ENCODE results near the gene SERAC1. TPM values are rescaled to one million over a fixed set of nuclear protein-coding genes. Genes with fewer than 3 reads are reported as not detected.

Gene SERAC1
- total RNA-seq, 1 donor from 2014 or later: 17.1 TPM

GRCh38 chr6:158109748-158110147, 58.3 kb downstream of the SERAC1 start:
- DNase-seq (ENCODE audit: low spot score): no peak
- H3K4me1 Mint-ChIP-seq (ENCODE audit: low read depth): no peaks in the 10 kb centered on the region
- no peak overlapping the region for H3K4me3 Mint-ChIP-seq (ENCODE audit: unreplicated experiment)
- no peaks in the 10 kb centered on the region for H3K27me3 Mint-ChIP-seq (ENCODE audit: low read depth)
- TF ChIP-seq CTCF (IDR thresholded peaks at IDR 0.05): no peak
- H3K9me3 Mint-ChIP-seq (ENCODE audit: low read depth): peaks cover 3% of the 10 kb centered on the region
- no peak overlapping the region for H3K27ac Mint-ChIP-seq (ENCODE audit: unreplicated experiment)
- H3K36me3 Mint-ChIP-seq (ENCODE audit: low read depth): peaks cover 27% of the 10 kb centered on the region

DNA sequence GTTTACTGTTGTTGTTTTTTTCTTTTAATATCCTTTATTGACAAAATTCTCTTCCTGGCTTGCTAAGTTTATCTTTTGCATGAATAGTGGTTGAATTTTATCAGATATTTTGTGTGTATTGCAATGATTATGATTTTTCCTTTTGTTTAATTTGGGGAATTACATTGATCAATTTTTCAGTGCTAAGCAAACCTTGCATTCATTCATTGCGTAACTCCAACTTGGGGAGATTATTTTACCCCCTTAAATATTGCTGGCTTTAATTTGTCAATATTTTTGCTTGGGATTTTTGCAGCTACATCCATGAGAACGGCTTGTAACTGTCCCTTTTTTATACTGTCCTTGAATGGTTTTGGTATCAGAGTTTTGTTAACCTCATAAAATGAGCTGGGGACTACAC, 63.4 kb downstream of the SERAC1 start:
- H3K36me3 Mint-ChIP-seq (ENCODE audit: low read depth): peaks cover 13% of the 10 kb centered on the region
- no peak overlapping the region for H3K27ac Mint-ChIP-seq (ENCODE audit: unreplicated experiment)
- no peak for TF ChIP-seq CTCF (IDR thresholded peaks at IDR 0.05)
- DNase-seq (ENCODE audit: low spot score): no peak
- no peaks in the 10 kb centered on the region for H3K4me1 Mint-ChIP-seq (ENCODE audit: low read depth)
- H3K9me3 Mint-ChIP-seq (ENCODE audit: low read depth): peaks cover 6% of the 10 kb centered on the region
- no peaks in the 10 kb centered on the region for H3K27me3 Mint-ChIP-seq (ENCODE audit: low read depth)
- H3K4me3 Mint-ChIP-seq (ENCODE audit: unreplicated experiment): no peak overlapping the region

DNA sequence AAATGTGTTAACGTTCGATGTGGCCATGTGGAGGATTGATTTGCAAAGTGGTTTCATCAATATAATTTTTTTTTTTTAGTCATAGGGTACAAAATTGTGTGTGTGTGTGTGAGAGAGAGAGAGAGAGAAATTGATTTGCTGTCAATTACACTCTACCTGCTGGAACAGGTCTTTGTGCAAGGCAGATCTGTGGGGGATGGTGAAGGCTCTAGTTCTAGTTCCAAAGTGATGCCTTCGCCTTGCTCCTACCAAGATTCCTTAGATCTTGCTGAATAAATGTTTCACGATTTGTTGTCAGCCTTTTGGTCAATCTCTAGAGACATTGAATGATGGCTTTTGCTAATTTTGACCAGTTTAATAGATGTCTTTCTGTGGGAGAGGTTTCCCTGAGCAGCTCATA, 64.8 kb downstream of the SERAC1 start:
- H3K4me1 Mint-ChIP-seq (ENCODE audit: low read depth): no peaks in the 10 kb centered on the region
- H3K9me3 Mint-ChIP-seq (ENCODE audit: low read depth): peaks cover 6% of the 10 kb centered on the region
- no peak for DNase-seq (ENCODE audit: low spot score)
- H3K27me3 Mint-ChIP-seq (ENCODE audit: low read depth): no peaks in the 10 kb centered on the region
- no peak overlapping the region for H3K4me3 Mint-ChIP-seq (ENCODE audit: unreplicated experiment)
- no peak for TF ChIP-seq CTCF (IDR thresholded peaks at IDR 0.05)
- H3K36me3 Mint-ChIP-seq (ENCODE audit: low read depth): peaks cover 9% of the 10 kb centered on the region
- no peak overlapping the region for H3K27ac Mint-ChIP-seq (ENCODE audit: unreplicated experiment)

- no peaks in the 10 kb centered on the region for H3K4me1 Mint-ChIP-seq (ENCODE audit: low read depth)
- H3K36me3 Mint-ChIP-seq (ENCODE audit: low read depth): peaks cover 29% of the 10 kb centered on the region
- no peak for DNase-seq (ENCODE audit: low spot score)
- H3K4me3 Mint-ChIP-seq (ENCODE audit: unreplicated experiment): no peak overlapping the region
- H3K27ac Mint-ChIP-seq (ENCODE audit: unreplicated experiment): no peak overlapping the region
- no peak for TF ChIP-seq CTCF (IDR thresholded peaks at IDR 0.05)
- H3K27me3 Mint-ChIP-seq (ENCODE audit: low read depth): no peaks in the 10 kb centered on the region
- H3K9me3 Mint-ChIP-seq (ENCODE audit: low read depth): no peaks in the 10 kb centered on the region
Measured at GRCh38 chr6:158095671-158096070, 72.4 kb downstream of the SERAC1 start.

DNA sequence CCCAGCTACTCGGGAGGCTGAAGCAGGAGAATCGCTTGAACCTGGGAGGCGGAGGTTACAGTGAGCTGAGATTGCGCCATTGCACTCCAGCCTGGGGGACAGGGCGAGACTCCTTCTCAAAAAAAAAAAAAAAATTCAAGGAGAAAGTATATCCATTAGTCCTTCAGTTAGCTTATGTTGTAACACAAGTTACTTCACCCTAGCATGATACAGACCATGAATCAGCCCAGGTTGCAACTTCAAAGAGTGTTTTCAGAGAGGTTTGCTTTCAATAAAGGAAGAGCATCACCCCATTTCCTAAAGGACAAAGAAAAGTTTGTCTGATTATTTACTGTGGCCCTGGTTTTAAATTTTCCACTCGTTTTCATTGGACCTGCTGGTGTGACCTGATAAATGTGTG, 73.0 kb downstream of the SERAC1 start:
- no peak overlapping the region for H3K27ac Mint-ChIP-seq (ENCODE audit: unreplicated experiment)
- peaks cover 4% of the 10 kb centered on the region for H3K4me1 Mint-ChIP-seq (ENCODE audit: low read depth)
- no peak for DNase-seq (ENCODE audit: low spot score)
- no peak for TF ChIP-seq CTCF (IDR thresholded peaks at IDR 0.05)
- no peaks in the 10 kb centered on the region for H3K27me3 Mint-ChIP-seq (ENCODE audit: low read depth)
- peaks cover 32% of the 10 kb centered on the region for H3K36me3 Mint-ChIP-seq (ENCODE audit: low read depth)
- H3K4me3 Mint-ChIP-seq (ENCODE audit: unreplicated experiment): no peak overlapping the region
- H3K9me3 Mint-ChIP-seq (ENCODE audit: low read depth): no peaks in the 10 kb centered on the region

Data from chondrocyte (in vitro differentiated cells).